CD4-positive, alpha-beta T cell (primary cell): ENCODE measurements around the gene ATAD3B. TPM values are rescaled to one million over a fixed set of nuclear protein-coding genes. Genes with fewer than 3 reads are reported as not detected.
"Not testable (repeated sequence)": the region's sequence is repeated elsewhere in the genome, so short reads cannot be mapped to it uniquely, and the experiment has no call there.

Source experiments
- ATAC-seq: fragments of 200-7000 bp; cut with Tn5 transposase; one replicate; pipeline ENCODE4 v1.10.0; 2022; ENCODE audit warnings: mild to moderate bottlenecking; ENCODE audit not compliant: poor library complexity
- CTCF ChIA-PET: fragments of 350-600 bp; sonication (Branson Sonifier 250); formaldehyde crosslinking; loops from one replicate; lab custom pipeline; 2021; ENCODE audit warnings: antibody characterized with exemption, inconsistent platforms; lab: Charles Lee
- POLR2A ChIA-PET: fragments of 350-600 bp; sonication (Branson Sonifier 250); formaldehyde crosslinking; loops from one replicate; lab custom pipeline; 2021; ENCODE audit warnings: antibody characterized with exemption, inconsistent platforms; lab: Charles Lee
- DNase-seq, 14 experiments: peaks; one replicate each; pipeline ENCODE4 v3.0.0-alpha.2; 2013 to 2020; ENCODE audit warnings: mixed read lengths in 2 of 14
- H3K27ac ChIP-seq, 2 donors: one replicate each; pipeline versions ENCODE4 v1.5.1 to v1.7.0; 2013; ENCODE audit warnings: low read length in 2 of 2, low read depth in 1 of 2, mild to moderate bottlenecking in 1 of 2
- H3K27me3 ChIP-seq, 2 experiments: 1 replicate in 1 of 2; 2 replicates in 1 of 2; pipeline versions ENCODE4 v1.6.1 to v1.7.0; 2013; ENCODE audit warnings: low read length in 2 of 2, control low read depth in 1 of 2, mild to moderate bottlenecking in 1 of 2, moderate library complexity in 1 of 2; ENCODE audit not compliant: insufficient read depth in 2 of 2, control insufficient read depth in 1 of 2
- H3K36me3 ChIP-seq: one replicate; pipeline ENCODE4 v1.6.1; 2013; ENCODE audit warnings: low read length, control low read depth; ENCODE audit not compliant: insufficient read depth
- H3K4me1 ChIP-seq: one replicate; pipeline ENCODE4 v1.6.1; 2013; ENCODE audit warnings: low read length, control low read depth; ENCODE audit not compliant: insufficient read depth
- H3K4me3 ChIP-seq: one replicate; pipeline ENCODE4 v1.5.1; 2013; ENCODE audit warnings: mild to moderate bottlenecking, low read length, moderate library complexity
- H3K9me3 ChIP-seq, 2 experiments: 1 replicate in 1 of 2; 2 replicates in 1 of 2; pipeline versions ENCODE4 v1.6.1 to v1.7.0; 2013; ENCODE audit warnings: low read length in 2 of 2, mild to moderate bottlenecking in 2 of 2, control low read depth in 1 of 2, moderate library complexity in 1 of 2; ENCODE audit not compliant: control insufficient read depth in 1 of 2, insufficient read depth in 1 of 2
- H3K27ac Mint-ChIP-seq: one replicate; pipeline ENCODE4 v1.8.0; 2020; ENCODE audit warnings: mixed read lengths
- H3K27me3 Mint-ChIP-seq: one replicate; pipeline ENCODE4 v1.8.0; 2021; ENCODE audit warnings: mixed read lengths
- H3K36me3 Mint-ChIP-seq: one replicate; pipeline ENCODE4 v1.8.0; 2021; ENCODE audit warnings: low read depth, mixed read lengths
- H3K4me1 Mint-ChIP-seq: one replicate; pipeline ENCODE4 v1.8.0; 2021; ENCODE audit warnings: low read depth, mixed read lengths
- H3K4me3 Mint-ChIP-seq: one replicate; pipeline ENCODE4 v1.8.0; 2020; ENCODE audit warnings: mild to moderate bottlenecking, mixed read lengths
- H3K9me3 Mint-ChIP-seq: one replicate; pipeline ENCODE4 v1.8.0; 2020; ENCODE audit warnings: mixed read lengths
- intact Hi-C, 2 experiments: fragments of 100-400 bp; cut with DNase I in 1 of 2; cut with micrococcal nuclease in 1 of 2; formaldehyde crosslinking; loops; one replicate each; pipeline versions ENCODE4 v1.15.1 to v1.9.0; 2023 to 2025; cut with DNase I, micrococcal nuclease
- total RNA-seq, 174 experiments: library from RNA in 2 of 174; stranded (reverse) in 2 of 174; gene quantifications; one replicate each; pipeline ENCODE4 v1.2.3 and lab custom pipeline; 2021 to 2026
- TF ChIP-seq, protein P1 (sequence below): fragments of 200-600 bp; IDR thresholded peaks from one replicate; pipeline ENCODE4 v1.8.0; 2022; ENCODE audit warnings: antibody characterized with exemption, mild to moderate bottlenecking

The ATAD3B gene
- total RNA-seq, 2 experiments from 2014 or later, result 44.3 to 49.1 TPM

DNA sequence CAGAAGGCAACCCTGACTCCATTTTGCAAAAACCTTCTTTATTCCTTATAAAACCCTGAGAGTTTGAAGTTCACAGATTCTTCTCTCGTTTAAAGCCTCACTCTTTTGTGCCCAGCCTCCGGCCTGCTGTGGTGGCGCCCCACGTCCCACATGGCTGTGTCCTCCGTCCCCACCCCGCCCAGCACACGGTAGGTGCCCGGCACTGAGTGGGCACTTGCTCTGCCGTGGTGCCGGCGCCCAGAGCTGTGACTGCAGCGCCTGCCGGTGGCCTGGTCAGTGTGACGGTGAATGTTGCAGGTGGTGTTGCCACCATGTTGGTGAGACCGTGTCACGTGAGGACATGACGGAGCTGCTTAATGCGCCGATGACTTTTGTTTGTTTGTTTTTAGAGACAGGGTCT, 49.8 kb downstream of the ATAD3B start:
- DNase-seq (no peak), ATAC-seq (no peak)
- Histone ChIP-seq H3K27ac (no peak overlapping the region), H3K9me3 (no peaks in the 10 kb centered on the region), H3K4me1 (no peaks in the 10 kb centered on the region), H3K4me3 (no peak overlapping the region), H3K36me3 (peaks cover 27% of the 10 kb centered on the region), H3K27me3 (no peaks in the 10 kb centered on the region)
- Mint-ChIP-seq H3K4me1 (no peaks in the 10 kb centered on the region), H3K36me3 (peaks cover 8% of the 10 kb centered on the region), H3K27me3 (no peaks in the 10 kb centered on the region), H3K4me3 (no peak overlapping the region), H3K9me3 (no peaks in the 10 kb centered on the region), H3K27ac (no peak overlapping the region)
- ChIA-PET POLR2A (no interaction called here), CTCF (no interaction called here)
- intact Hi-C loops, result no loop called here
- TF ChIP-seq, protein P1, sequence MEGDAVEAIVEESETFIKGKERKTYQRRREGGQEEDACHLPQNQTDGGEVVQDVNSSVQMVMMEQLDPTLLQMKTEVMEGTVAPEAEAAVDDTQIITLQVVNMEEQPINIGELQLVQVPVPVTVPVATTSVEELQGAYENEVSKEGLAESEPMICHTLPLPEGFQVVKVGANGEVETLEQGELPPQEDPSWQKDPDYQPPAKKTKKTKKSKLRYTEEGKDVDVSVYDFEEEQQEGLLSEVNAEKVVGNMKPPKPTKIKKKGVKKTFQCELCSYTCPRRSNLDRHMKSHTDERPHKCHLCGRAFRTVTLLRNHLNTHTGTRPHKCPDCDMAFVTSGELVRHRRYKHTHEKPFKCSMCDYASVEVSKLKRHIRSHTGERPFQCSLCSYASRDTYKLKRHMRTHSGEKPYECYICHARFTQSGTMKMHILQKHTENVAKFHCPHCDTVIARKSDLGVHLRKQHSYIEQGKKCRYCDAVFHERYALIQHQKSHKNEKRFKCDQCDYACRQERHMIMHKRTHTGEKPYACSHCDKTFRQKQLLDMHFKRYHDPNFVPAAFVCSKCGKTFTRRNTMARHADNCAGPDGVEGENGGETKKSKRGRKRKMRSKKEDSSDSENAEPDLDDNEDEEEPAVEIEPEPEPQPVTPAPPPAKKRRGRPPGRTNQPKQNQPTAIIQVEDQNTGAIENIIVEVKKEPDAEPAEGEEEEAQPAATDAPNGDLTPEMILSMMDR, result no peak

DNA sequence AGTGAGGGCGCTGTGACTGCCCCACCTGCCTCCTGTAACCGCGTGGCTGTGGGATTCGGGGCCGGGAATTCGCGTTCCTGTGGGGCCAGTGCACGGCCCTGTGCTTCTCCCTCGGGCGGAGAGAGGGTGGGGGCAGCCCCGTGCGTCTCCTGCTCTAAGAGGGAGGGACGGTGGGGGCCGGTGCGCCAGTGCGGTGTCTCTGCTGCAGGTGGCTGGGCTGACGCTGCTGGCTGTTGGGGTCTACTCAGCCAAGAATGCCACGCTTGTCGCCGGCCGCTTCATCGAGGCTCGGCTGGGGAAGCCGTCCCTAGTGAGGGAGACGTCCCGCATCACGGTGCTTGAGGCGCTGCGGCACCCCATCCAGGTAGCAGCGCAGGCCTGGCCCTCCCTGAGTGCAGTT, 51.0 kb downstream of the ATAD3B start:
- ATAC-seq, H3K4me1 ChIP-seq, intact Hi-C loops, H3K4me3 ChIP-seq, H3K9me3 ChIP-seq, H3K9me3 Mint-ChIP-seq, H3K4me3 Mint-ChIP-seq, H3K4me1 Mint-ChIP-seq, H3K27ac Mint-ChIP-seq, H3K27me3 Mint-ChIP-seq, H3K27me3 ChIP-seq, CTCF ChIA-PET, H3K27ac ChIP-seq, DNase-seq, POLR2A ChIA-PET: not testable (repeated sequence)
- peaks cover 13% of the 10 kb centered on the region for H3K36me3 Mint-ChIP-seq
- H3K36me3 ChIP-seq, result peaks cover 28% of the 10 kb centered on the region

DNA sequence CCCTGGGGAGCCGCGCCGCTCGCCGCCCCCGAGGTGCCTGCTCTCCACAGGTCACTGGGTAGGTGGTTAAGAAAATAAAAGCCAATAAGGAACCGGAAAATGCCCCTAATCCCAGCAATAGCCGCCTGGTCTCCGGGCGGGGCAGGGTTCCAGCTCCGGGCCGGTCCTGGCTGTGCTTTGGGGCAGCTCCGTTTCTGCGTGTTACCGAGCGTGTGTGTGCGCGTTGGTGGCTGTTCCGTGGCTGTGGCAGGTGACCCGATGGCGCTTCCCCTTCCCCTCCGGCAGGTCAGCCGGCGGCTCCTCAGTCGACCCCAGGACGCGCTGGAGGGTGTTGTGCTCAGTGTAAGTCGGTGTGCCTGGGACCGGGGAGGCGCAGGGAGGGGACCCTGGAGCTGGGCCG, 51.7 kb downstream of the ATAD3B start:
- intact Hi-C loops, H3K9me3 ChIP-seq, H3K27me3 ChIP-seq, H3K27me3 Mint-ChIP-seq, H3K36me3 Mint-ChIP-seq, H3K27ac ChIP-seq, CTCF ChIA-PET, ATAC-seq, H3K4me3 ChIP-seq, H3K4me1 Mint-ChIP-seq, H3K4me1 ChIP-seq, H3K27ac Mint-ChIP-seq, H3K4me3 Mint-ChIP-seq, DNase-seq, POLR2A ChIA-PET, H3K9me3 Mint-ChIP-seq: not testable (repeated sequence)
- peaks cover 25% of the 10 kb centered on the region for H3K36me3 ChIP-seq

DNA sequence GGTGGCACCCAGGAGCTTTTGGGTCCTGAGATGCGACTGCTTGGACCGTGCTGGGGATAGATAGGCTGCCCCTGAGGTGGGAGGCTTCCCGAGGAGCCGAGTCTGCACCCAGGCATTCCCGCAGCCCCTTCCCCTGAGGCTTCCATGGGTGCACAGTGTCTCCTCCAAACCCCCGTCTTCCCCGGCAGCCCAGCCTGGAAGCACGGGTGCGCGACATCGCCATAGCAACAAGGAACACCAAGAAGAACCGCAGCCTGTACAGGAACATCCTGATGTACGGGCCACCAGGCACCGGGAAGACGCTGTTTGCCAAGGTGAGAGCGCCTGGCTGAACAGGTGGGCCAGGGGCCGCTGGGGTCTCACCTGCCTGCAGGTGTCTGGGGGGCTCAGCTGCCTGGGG, 52.1 kb downstream of the ATAD3B start:
- H3K9me3 Mint-ChIP-seq, H3K4me3 ChIP-seq, CTCF ChIA-PET, H3K36me3 Mint-ChIP-seq, H3K27ac ChIP-seq, H3K4me3 Mint-ChIP-seq, H3K4me1 Mint-ChIP-seq, intact Hi-C loops, POLR2A ChIA-PET, H3K27me3 Mint-ChIP-seq, DNase-seq, ATAC-seq, H3K27me3 ChIP-seq, H3K9me3 ChIP-seq, H3K27ac Mint-ChIP-seq, H3K4me1 ChIP-seq: not testable (repeated sequence)
- peaks cover 23% of the 10 kb centered on the region for H3K36me3 ChIP-seq

DNA sequence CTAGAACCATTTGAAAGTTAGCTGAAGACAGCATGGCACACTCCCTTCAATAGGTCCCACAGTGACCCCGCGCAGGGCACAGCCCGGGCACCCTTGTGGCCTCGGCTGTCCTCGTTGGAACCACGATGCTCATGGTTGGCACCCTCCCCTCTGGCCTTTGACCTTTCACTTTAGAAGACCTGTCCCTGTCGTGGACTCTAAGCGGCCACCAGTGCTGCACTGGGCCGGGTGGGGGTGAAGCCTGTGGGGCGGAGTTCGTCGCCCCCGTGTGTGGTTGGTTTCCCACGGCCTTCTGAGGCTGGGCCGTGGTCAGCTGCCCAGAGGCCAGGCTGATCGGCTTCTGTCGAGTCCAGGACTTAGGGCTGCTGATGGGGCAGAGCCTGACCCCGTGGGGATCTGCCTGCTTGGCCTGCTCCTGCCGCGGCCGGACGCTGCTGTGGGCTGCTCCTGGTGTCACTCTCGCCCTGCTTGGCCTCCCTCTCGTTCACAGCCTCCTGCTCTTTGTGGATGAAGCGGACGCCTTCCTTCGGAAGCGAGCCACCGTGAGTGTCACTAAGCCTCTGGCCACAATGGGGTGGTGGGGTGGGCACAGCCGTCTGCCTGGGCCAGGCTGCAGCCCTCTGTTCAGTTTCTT, 53.3 kb downstream of the ATAD3B start:
- H3K36me3 ChIP-seq, result peaks cover 24% of the 10 kb centered on the region
- ATAC-seq, intact Hi-C loops, H3K27me3 Mint-ChIP-seq, H3K27ac ChIP-seq, H3K27me3 ChIP-seq, H3K4me1 Mint-ChIP-seq, H3K4me1 ChIP-seq, H3K9me3 ChIP-seq, H3K9me3 Mint-ChIP-seq, CTCF ChIA-PET, H3K27ac Mint-ChIP-seq, POLR2A ChIA-PET, H3K4me3 Mint-ChIP-seq, DNase-seq, H3K36me3 Mint-ChIP-seq, H3K4me3 ChIP-seq: not testable (repeated sequence)

DNA sequence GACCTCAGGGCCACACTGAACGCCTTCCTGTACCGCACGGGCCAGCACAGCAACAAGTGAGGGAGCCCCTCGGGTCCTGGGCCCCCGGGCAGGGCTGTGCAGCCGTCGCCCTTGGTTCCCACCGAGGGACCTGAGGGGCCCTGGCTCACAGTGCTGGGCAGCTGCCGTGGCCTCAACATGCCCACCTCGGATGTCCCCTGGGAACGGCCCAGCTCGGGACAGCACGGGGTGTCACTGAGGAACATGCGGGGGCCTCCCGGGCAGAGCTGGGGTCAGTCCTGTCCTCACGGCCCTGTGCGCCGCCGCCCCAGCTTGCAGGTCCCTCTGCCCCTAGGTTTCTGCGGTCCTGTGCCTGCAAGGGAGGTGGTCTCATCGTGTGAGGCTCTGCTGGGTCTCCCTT, 54.9 kb downstream of the ATAD3B start:
- H3K4me3 Mint-ChIP-seq, H3K27ac Mint-ChIP-seq, DNase-seq, POLR2A ChIA-PET, H3K36me3 Mint-ChIP-seq, ATAC-seq, H3K27me3 Mint-ChIP-seq, H3K4me3 ChIP-seq, H3K27ac ChIP-seq, intact Hi-C loops, H3K4me1 Mint-ChIP-seq, CTCF ChIA-PET, H3K4me1 ChIP-seq, H3K27me3 ChIP-seq, H3K9me3 Mint-ChIP-seq: not testable (repeated sequence)
- Histone ChIP-seq H3K9me3 (peaks cover 0 to 10% of the 10 kb centered on the region in 2 experiments), H3K36me3 (peaks cover 17% of the 10 kb centered on the region)
